Measurements from ENCODE around the gene OR56A4.

Gene OR56A4, protein sequence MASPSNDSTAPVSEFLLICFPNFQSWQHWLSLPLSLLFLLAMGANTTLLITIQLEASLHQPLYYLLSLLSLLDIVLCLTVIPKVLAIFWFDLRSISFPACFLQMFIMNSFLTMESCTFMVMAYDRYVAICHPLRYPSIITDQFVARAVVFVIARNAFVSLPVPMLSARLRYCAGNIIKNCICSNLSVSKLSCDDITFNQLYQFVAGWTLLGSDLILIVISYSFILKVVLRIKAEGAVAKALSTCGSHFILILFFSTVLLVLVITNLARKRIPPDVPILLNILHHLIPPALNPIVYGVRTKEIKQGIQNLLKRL
- total RNA-seq: 0.04 to 0.05 reads per million in 2 donors

GRCh38 chr11:6006846-6007245 is at the start of gene OR56A4:
Gene OR56A4 (minus strand): TSS chr11:6006946. CDS start chr11:6002992, 3,954 bp downstream.
- no peak for DNase-seq

- no peak for DNase-seq
These were observed 48.8 kb upstream of the OR56A4 start for GRCh38 chr11:6055569-6055968.

DNA sequence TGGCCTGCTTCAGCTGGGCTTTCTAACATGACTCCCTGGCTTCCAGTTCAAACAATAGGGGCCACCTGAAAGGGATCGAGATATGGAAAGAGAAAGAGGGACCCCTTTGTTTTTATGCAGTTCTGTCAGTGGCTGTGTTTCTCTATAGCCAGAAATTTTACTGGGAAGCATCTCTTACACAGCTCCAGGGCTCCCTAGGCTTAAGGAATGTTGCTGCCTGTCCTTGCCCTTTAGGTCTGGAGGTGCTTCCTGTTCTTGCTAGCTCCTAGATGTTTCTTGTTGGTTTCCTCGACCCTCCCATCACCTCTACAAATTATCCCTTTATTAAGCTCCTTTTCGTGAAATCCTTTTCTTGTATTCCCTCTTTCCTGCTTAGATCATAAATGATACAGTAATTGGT is 45.6 kb upstream of the OR56A4 start:
- DNase-seq: no peak

DNA sequence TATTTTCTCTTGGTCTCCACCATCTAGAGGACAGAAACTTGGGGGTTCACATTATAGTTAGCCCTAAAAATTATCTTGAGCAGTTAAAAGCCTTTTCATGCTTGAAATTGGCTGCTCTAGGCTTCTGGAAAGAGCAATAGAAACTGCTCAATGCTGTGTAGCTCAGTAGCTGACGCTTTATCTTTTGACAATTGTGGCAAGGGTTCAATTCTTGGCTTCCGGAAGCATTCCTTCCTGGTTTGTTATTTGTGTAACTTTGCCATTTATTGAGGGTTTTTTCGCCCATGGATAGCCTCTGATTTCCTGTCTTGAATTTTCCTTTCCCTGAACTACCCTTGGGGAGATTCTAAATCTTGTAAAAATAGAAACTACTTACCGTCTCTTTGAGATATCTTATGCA is 34.1 kb upstream of the OR56A4 start:
- DNase-seq: no peak

DNA sequence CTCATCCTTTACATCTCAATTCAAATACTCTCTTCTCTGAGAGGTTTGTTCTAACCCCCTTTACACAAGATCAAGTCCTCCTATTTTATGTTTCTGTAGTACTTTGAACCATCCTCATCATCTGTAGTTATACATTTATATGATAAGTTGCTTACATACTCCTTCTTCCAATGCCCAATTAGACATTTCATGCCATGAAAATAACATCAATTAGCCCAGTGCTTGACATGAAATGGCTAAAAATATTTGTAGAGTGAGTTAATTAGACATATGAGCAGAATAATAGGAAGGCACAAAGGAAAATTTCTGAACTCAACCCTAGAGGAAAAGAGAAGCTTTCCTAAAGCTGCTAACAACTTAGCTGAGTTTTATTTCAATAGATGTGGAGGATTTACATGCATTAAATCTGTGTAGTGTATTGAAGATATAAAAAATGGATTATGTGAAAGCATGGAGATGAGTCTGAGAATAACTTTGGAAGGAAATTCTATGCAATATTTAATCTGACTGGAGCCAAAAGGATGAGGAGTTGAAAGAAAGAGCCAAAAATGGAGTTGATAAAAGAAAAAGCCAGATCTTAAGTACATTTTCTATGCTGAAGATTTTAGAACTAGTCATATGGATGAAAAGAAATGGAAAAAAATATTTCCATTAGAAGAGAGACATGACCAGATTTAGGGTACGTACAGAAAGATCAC is 24.1 kb upstream of the OR56A4 start, which contains the start of gene OR56A1:
Gene OR56A1 (minus strand): TSS at position 51 of the 698 bp plus-strand sequence. CDS start 3,066 bp downstream, outside the sequence.
- DNase-seq: no peak

DNA sequence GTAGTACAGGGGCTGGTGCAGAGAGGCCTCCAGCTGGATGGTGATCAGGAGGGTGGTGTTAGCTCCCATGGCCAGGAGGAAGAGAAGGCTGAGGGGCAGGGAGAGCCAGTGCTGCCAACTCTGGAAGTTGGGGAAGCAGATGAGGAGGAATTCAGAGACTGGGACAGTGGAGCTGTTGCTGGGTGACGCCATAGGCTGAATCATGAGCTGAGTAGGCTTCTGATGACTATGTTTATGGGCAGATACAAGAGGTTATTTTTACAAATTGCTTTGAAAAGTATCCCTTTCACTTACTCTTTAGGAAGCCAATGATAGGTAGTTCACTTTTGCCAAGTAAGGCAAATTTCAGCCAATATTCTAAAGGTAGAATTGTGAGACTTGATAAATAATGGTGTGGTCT is 20.8 kb upstream of the OR56A4 start:
- DNase-seq: no peak

DNA sequence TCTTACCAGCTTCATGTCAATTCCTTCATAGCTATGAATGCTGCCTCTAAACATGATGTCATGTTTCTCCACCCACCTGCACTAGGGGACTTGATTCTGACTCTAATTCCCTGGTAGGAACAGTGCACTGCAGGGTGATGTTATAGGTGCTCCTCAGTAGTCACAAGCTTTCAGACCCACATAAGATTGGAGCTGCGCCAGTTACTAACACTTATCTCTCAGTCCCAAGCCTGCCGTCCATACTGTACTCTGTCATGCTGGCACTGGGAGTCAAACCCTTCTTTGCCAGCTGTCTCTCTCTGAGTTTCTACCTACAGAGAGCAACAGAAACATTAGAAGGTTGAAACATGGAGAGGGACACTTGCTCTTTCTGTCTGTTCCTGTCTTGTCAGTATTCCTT is 18.3 kb upstream of the OR56A4 start:
- no peak for DNase-seq

DNA sequence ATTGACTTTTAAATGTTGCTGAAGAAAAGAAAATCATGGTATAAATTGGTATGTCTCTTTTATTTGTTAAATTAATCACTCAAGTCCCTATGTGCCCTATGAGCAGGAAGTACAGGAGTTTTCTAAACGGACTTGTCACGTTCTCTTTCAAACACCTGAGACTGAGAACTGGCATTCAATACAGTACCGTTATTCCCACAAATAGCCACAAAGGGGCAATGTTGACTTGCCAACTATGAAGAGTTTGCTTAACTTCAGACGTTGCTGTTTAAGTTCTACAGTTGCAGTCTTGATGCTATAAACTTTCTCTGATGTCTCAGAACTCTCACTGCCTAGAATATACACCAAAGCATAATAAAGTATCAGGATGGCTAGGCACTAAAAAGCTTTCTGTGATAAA is 16.2 kb upstream of the OR56A4 start:
- DNase-seq: no peak

DNA sequence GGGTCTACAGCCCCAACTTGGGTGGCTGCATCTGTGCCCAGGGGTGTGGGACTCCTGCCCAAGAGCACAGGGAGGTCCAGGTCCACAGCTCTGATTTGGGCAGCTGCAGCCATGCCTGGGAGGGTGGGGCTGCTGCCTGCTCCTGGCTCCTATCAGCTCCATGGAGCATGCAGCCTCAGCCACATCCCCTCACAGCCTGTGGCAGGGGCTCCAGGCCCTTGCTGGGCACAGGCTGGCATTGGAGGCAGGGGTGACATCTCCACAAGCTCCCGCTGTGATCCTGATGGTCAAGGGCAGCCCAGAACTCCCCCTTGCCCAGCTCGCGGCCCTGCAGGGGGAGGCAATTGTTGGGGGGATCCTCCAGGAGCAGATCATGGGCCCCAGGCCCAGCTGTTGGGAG is 6.3 kb upstream of the OR56A4 start:
- DNase-seq: no peak

- DNase-seq: no peak
These were observed 5.4 kb upstream of the OR56A4 start for GRCh38 chr11:6012035-6012668.

DNA sequence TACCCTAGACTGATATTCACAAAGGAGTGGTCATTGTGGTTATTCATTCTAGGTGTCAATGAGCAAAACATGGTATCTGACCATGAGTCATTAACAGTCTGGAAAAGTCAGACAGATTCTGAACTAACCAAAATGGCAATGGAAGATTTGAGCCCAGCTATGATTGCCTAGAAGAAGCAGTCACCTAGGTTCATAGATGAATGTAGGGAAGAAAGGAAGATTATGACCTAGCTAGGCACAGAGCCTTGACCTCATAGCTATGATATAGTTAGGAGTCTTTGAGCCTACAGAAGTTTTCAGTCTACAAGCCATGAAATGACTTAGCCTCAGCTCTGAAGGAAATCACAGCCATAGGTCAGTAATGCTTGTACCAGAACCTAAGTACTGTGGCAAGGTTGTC is 351 bp downstream of the OR56A4 start:
- no peak for DNase-seq

GRCh38 chr11:6002202-6002699 is 4.5 kb downstream of the OR56A4 start:
- no peak for DNase-seq

GRCh38 chr11:5994791-5995190 is 12.0 kb downstream of the OR56A4 start:
- DNase-seq: no peak

GRCh38 chr11:5992604-5993251 is 14.0 kb downstream of the OR56A4 start:
- no peak for DNase-seq

GRCh38 chr11:5992150-5992549 is 14.6 kb downstream of the OR56A4 start:
- no peak for DNase-seq

- DNase-seq: no peak
These were observed 17.5 kb downstream of the OR56A4 start for GRCh38 chr11:5989203-5989602.

DNA sequence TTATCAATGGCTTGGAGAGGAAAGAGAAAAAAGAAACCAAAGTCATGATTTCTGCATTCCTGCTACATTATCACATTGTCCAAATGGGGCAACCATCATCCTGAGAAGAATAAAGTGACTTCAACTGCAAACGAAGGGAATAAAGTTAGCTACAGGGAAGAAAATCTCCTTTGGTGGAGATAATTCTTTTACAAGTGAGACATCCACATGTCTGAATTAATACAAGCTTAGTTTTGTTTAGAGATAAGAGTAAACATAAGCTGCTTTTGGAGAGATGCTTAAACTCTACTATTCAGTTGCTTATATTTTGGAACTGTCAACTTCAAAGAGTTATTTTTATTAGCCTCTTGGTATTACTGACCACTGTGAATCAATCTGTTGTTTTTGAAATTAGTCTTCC is 19.9 kb downstream of the OR56A4 start, which contains the start of gene OR52L1:
Gene OR52L1 (minus strand): TSS at position 101 of the 400 bp plus-strand sequence. CDS start 55 bp downstream, at position 46.
- DNase-seq: no peak

DNA sequence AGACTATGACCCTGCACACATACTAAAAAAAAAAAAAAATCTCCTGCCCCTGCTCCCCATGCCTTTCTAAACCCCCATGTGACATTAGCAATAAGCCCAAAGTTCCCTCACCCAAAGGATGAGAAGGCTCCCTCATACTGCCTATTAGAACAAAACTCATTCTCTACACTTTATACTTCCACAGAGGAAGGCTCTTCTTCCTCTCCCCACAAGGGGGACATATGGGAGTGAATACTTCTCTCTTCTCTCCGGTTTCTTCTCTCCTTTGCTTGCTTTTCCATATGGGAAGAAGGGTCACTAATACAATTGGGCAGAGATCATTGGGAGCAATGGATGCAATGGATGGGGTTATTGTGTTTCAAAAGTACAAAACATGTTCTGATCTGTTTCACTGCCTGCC is 23.3 kb downstream of the OR56A4 start:
- DNase-seq: no peak

GRCh38 chr11:5973530-5973929 is 33.2 kb downstream of the OR56A4 start:
- no peak for DNase-seq

GRCh38 chr11:5968394-5968793 is 38.4 kb downstream of the OR56A4 start, which contains the start of gene OR56A5:
Gene OR56A5 (minus strand): TSS chr11:5968494. CDS start chr11:5968494, 0 bp downstream.
- DNase-seq: no peak

- no peak for DNase-seq
These were observed 39.0 kb downstream of the OR56A4 start for GRCh38 chr11:5967708-5968107.

DNA sequence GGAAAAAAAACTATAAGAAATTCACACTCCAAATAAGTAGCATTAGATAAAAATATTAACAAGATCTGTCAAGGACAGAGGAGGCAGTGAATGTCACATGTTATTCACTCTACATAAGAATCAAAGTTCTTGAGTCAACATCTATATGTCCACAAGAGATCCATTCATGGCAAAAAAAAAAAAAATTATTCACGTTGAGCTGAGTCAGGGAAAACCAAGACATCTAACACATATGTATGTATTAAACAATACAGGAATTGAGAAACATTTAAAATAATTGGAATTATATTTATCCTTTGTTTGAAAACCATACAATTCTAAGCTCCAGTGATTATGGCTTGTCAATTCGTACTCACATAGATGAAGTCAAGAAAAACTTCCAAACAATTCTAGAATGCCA is 39.8 kb downstream of the OR56A4 start:
- no peak for DNase-seq
